ENCODE data around the gene RFX7.

- TF ChIP-seq CTCF (IDR thresholded peaks at IDR 0.05 in 8 of 11, conservative IDR thresholded peaks at IDR 0.05 in 3 of 11) (no peak), POLR2A (IDR thresholded peaks at IDR 0.05) (no peak)
Observed at GRCh38 chr15:56045068-56045748, 198.5 kb downstream of the RFX7 start.

All from spleen (tissue), 7 donors.